Measurements from ENCODE around the gene CDX2. TPM values are rescaled to one million over a fixed set of nuclear protein-coding genes. Genes with fewer than 3 reads are reported as not detected.

The CDX2 gene
- total RNA-seq, 1 experiment from 2014 or later: 5.1 TPM

- CTCF ChIA-PET: no interaction called here
- Histone ChIP-seq H3K27ac (ENCODE audit: low read length) (no peak overlapping the region), H3K4me1 (ENCODE audit: control insufficient read depth, insufficient read depth, low read length) (peaks cover 20% of the 10 kb centered on the region), H3K4me3 (ENCODE audit: low read depth in 2 of 2, low read length in 2 of 2) (no peak overlapping the region), H3K27me3 (ENCODE audit: control insufficient read depth, insufficient read depth, low read length) (no peaks in the 10 kb centered on the region), H3K36me3 (ENCODE audit: control insufficient read depth, insufficient read depth, low read length) (no peaks in the 10 kb centered on the region), H3K9me3 (ENCODE audit: control insufficient read depth, insufficient read depth, low read depth, low read length) (no peaks in the 10 kb centered on the region)
- in situ Hi-C loops (cut with HindIII; ENCODE audit: low pct_unique_long_range_greater_than_20kb, low sequenced_read_pairs) (loop anchor here (25.0 kb wide), 1 partner anchor 119 kb away; no protein-coding TSS in a partner anchor), intact Hi-C loops (cut with micrococcal nuclease; ENCODE audit: unreplicated experiment) (loop anchor here (10.0 kb wide), 1 partner anchor 592 kb away; no protein-coding TSS in a partner anchor)
- POLR2A ChIA-PET: interaction anchor here (0.7 kb wide), 1 partner anchor 173 kb away, joined by 10 read pairs; no protein-coding TSS in a partner anchor
- BruUV-seq (replicated peaks): no TSS peak
- ATAC-seq (no peak), DNase-seq (ENCODE audit: low read depth, low spot score) (no peak)
- TF ChIP-seq CTCF (IDR thresholded peaks at IDR 0.05) (no peak), TCF7L2 (IDR thresholded peaks at IDR 0.05; ENCODE audit: low read depth, low read length) (no peak), SIN3A (IDR thresholded peaks at IDR 0.05; ENCODE audit: borderline replicate concordance, insufficient read depth, low read depth, low read length) (no peak), POLR2AphosphoS5 (IDR thresholded peaks at IDR 0.05; ENCODE audit: low read depth, low read length) (no peak)
- TF ChIP-seq, protein P1, sequence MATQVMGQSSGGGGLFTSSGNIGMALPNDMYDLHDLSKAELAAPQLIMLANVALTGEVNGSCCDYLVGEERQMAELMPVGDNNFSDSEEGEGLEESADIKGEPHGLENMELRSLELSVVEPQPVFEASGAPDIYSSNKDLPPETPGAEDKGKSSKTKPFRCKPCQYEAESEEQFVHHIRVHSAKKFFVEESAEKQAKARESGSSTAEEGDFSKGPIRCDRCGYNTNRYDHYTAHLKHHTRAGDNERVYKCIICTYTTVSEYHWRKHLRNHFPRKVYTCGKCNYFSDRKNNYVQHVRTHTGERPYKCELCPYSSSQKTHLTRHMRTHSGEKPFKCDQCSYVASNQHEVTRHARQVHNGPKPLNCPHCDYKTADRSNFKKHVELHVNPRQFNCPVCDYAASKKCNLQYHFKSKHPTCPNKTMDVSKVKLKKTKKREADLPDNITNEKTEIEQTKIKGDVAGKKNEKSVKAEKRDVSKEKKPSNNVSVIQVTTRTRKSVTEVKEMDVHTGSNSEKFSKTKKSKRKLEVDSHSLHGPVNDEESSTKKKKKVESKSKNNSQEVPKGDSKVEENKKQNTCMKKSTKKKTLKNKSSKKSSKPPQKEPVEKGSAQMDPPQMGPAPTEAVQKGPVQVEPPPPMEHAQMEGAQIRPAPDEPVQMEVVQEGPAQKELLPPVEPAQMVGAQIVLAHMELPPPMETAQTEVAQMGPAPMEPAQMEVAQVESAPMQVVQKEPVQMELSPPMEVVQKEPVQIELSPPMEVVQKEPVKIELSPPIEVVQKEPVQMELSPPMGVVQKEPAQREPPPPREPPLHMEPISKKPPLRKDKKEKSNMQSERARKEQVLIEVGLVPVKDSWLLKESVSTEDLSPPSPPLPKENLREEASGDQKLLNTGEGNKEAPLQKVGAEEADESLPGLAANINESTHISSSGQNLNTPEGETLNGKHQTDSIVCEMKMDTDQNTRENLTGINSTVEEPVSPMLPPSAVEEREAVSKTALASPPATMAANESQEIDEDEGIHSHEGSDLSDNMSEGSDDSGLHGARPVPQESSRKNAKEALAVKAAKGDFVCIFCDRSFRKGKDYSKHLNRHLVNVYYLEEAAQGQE (IDR thresholded peaks at IDR 0.05; ENCODE audit: insufficient read depth in 1 of 2, low read depth in 2 of 2, low read length in 1 of 2): no peak
Observed at GRCh38 chr13:27956576-27957300, 12.4 kb downstream of the CDX2 start.

GRCh38 chr13:27955014-27955591, 14.0 kb downstream of the CDX2 start:
- intact Hi-C loops (cut with micrococcal nuclease; ENCODE audit: unreplicated experiment) (loop anchor here (10.0 kb wide), 1 partner anchor 590 kb away; no protein-coding TSS in a partner anchor), in situ Hi-C loops (cut with HindIII; ENCODE audit: low pct_unique_long_range_greater_than_20kb, low sequenced_read_pairs) (loop anchor here (25.0 kb wide), 1 partner anchor 118 kb away; no protein-coding TSS in a partner anchor)
- TF ChIP-seq POLR2AphosphoS5 (IDR thresholded peaks at IDR 0.05; ENCODE audit: low read depth, low read length) (no peak), SIN3A (IDR thresholded peaks at IDR 0.05; ENCODE audit: borderline replicate concordance, insufficient read depth, low read depth, low read length) (no peak), TCF7L2 (IDR thresholded peaks at IDR 0.05; ENCODE audit: low read depth, low read length) (no peak), CTCF (IDR thresholded peaks at IDR 0.05) (no peak)
- TF ChIP-seq, protein P1 (IDR thresholded peaks at IDR 0.05; ENCODE audit: insufficient read depth in 1 of 2, low read depth in 2 of 2, low read length in 1 of 2): no peak
- no peak for ATAC-seq
- Histone ChIP-seq H3K9me3 (ENCODE audit: control insufficient read depth, insufficient read depth, low read depth, low read length) (no peaks in the 10 kb centered on the region), H3K4me1 (ENCODE audit: control insufficient read depth, insufficient read depth, low read length) (peaks cover 15% of the 10 kb centered on the region), H3K27ac (ENCODE audit: low read length) (peak overlapping the region; percentile 67), H3K36me3 (ENCODE audit: control insufficient read depth, insufficient read depth, low read length) (no peaks in the 10 kb centered on the region), H3K27me3 (ENCODE audit: control insufficient read depth, insufficient read depth, low read length) (no peaks in the 10 kb centered on the region), H3K4me3 (ENCODE audit: low read depth in 2 of 2, low read length in 2 of 2) (peak overlapping the region; percentile 52 to 66; a peak in 3 of 4 replicates)
- no peak for DNase-seq (ENCODE audit: low read depth, low spot score)
- ChIA-PET POLR2A (interaction anchor here (0.7 kb wide), 2 partner anchors 8 to 188 kb away, joined by 3 to 15 read pairs; no protein-coding TSS in a partner anchor), CTCF (interaction anchor here (2.1 to 2.6 kb wide), 2 partner anchors 86 to 129 kb away, joined by 15 to 19 read pairs; no protein-coding TSS in a partner anchor)
- no TSS peak for BruUV-seq (replicated peaks)
